GM20431 (cell line): ENCODE data around the gene GINS2.

ENCODE experiments used
- in situ Hi-C: fragments of 300-500 bp; cut with MseI, MboI; formaldehyde crosslinking; loops from one replicate; pipeline ENCODE4 v1.15.0; 2020; ENCODE audit warnings: low sequenced_read_pairs; ENCODE audit not compliant: unreplicated experiment

GINS2 gene

DNA sequence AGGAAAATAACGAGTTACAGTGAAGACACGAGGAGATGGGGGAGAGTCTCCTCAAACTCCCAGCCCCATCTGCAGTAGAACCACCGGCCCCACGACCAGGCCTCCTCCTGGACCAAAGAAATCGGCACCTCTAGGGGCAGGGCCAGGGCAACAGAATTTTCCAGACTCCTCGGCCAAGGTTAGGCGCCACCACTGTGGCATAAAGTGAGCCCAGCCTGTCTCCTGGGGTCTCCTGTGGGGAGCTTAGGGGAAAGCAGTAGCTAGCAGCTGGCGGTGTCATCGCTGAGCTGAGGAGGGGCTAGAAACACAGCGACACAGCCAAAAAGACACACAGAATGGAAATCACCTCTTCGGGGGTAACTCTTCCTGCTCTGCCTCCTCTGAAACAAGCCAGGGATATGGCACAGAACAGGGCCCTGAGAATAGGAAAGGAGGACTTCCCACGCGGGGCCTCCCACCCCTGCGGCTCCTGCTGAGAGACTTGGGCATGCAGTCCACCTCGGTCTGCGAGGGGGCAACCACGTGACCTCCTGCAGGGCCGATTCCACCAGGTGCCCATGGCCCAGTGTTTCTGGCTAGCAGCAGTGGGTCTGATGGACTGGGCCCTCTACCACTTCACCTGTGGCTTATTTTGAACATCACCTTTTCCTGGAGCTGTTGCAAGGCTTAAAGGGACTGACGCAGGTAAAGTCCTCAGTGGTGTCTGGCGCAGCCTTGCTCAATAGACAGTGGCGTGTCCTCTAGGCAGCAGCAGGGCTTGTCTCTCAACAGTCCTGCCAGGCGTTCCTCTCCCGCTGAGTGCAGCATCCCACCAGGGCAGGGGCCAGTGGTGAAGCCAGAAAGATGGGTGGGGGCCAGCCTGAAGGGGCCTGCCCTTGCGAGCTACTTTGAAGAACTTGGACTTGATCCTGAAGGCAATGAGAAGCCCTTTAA, 6.7 kb upstream of the GINS2 start:
- in situ Hi-C loops: no loop called here

DNA sequence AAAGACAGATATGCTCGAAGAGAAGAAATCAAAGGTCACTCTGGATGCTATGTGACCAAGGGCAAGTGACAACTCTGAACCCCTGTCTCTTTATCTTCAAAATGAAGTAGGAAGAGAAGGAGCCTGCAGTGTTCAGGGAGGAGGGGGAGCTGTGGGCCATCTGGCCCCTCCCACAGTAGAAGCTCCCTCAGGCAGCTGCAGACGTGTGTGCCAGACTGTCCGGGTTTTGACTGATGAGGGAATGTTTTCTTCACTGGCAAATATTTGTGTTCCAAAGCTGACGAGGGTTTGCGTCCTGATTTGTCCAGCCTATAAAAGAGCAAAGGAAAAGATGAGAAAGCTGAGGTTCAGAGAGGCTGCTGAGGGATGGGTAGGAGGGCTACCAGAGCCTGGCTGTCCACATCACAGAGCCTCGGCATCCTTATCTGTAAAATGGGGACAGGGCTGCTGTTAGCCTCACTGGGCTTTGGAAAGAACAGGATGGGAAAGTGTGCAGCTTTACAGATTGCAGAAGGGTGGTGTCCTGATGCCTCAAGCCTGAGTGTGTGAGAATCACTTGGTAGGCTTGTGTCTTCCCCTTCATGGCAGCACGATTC, 1.8 kb upstream of the GINS2 start:
- in situ Hi-C loops: no loop called here

DNA sequence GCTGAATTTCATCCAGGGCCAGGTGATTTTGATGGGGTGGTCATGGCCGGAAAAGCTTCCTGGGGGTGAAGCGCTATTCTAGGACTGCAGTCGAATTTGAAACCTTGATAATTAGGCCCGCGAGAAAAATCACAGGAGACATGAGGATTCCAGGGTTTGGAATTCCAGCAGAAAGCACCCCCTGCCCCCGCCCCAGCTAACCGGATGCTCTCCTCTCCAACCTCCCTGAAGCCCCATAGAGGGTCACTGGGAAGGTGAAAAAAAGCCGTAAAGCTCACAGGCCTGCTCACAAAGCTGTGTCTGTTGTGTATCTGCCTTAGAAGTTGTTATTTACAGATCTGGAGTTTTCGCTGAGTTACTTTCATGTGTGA, 1.2 kb upstream of the GINS2 start:
- in situ Hi-C loops: no loop called here

DNA sequence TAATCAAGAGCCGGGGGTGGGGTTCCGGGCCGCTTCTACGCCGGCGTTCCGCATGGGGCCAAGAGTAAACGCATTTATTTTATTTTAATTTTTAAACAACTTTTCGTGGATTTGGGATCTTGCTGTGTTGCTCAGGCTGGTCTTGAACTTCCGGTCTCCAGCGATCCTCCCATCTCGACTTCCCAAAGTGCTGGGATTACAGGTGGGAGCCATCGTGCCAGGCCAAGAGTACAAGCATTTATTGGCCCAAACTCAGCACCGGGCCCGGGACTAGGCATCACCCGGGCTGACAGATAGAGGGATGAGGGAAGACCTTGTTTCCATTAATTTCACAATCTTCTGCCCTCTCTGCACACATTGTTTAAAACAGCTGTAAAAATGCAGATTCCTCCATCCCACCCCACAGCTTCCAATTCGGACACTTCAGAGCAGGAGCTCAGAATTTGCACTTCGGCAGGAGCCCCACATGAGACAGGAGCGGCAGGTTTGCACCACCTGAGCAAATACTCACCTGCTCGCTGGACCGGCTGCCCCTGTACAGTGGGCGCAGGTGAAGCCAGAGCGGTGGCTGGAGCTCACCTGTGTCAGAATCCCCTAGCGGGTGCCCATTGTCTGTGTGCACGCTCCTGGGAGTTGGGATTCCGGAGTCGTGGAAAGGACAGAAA, 663 bp upstream of the GINS2 start:
- in situ Hi-C loops: no loop called here

DNA sequence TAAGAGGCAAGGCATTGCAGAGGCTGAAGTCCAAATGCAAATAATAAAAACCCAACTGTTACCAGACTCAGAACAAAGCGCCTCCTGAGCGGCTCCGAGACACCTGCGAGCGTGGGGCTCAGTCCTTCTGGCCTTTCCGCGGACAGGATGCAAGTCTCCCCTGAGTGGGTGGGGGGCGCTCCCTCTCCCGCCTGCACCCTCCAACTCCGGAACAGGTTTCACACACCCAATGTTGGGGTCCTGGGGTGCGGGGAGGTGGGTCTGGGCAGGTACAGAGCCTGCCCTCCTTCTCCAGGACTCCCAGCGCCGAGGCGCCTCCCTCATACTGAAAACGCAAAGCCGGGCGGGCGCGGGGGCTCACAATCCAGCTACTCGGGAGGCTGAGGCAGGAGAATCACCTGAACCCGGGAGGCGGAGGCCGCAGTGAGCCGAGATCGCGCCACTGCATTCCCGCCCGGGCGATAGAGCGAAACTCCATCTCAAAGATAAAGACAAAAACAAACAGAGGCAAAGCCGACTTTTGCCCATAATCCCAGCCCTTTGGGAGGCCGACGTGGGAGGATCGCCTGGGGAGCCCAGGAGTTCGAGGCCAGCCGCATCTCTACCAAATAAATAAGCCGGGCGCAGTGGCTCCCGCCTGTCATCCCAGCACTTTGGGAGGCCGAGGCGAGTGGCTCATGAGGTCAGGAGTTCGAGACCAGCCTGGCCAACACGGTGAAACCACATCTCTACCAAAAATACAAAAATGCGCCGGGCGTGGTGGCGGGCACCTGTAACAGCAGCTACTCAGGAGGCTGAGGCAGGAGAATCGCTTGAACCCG, 893 bp downstream of the GINS2 start:
- in situ Hi-C loops: no loop called here

DNA sequence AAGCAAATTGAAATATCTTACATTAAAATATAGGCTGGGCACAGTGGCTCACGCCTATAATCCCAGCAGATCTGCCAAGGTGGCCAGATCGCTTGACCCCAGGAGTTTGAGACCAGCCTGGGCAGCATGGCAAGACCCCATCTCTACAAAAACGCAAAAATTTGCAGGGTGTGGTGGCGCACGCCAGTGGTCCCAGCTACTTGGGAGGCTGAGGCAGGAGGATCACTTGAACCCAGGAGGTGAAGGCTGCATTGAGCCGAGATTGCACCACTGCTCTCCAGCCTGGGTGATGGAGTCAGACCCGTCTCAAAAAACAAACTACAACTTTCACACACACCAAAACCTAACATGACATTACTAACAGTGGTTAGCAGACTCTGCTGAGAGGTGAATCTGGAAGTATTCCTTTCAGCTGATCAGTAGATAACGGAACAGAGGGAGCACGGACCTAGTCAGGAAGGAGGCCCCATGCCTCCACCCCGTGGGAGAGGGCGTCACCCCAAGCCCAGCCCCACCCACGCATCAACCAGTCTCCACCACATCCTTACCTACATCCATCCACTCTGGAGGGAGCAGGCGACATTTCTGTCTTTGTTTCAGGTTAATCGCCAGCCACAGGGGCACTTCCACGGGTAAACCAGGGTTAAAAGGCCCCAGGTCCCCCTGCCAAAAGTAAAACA, 1.7 kb downstream of the GINS2 start:
- in situ Hi-C loops: no loop called here

DNA sequence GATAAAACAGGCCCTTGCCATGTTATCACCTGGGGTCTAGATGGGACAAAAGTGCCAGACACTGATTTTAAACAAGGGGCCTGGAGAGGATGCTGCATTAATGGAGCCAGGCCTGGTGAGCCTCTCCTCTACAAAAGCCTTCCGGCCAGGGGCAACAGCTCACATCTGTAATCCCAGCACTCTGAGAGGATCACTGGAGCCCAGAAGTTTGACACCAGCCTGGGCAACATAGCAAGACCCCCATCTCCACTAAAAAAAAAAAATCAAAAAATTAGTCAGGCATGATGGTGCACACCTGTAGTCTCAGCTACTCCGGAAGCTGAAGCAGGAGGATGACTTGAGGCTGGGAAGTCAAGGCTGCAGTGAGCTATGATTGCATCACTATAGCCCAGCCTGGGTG, 3.5 kb downstream of the GINS2 start:
- in situ Hi-C loops: no loop called here

DNA sequence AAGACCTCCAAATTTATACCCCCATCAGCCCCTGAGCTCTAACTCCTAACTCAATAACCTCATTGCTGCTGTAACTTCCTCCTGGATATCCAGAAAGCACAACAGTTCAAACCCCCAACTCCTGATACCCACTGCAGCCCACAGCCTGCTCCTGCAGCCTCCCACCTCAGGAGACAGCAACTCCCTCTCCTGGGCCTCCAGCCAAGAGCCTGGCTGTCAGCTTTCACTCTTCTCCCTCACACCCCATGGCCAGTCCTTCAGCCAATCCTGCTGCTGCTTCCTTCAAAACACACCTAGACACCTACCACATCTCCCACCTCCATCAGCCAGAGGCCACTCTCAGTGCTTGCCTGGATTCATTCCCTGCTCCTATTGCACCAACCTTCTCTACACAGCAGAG, 5.4 kb downstream of the GINS2 start:
- in situ Hi-C loops: no loop called here

DNA sequence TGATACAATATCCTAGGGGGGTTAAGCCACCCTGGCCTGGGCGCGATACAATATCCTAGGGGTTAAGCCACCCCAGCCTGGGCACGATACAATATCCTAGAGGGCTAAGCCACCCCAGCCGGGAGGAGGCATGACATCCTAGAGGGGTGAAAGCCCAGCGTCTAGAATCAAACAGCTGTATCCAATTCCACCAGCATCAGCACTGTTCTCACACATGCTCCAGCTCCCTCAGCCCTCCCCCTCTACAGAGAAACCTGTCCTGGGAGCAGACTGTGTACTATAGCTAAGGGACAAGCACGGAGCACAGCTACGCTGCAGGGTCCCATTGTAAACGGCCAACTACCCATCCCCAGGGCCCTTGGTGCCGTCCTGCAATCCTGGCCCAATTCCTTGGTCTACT, 6.2 kb downstream of the GINS2 start:
- in situ Hi-C loops: no loop called here

DNA sequence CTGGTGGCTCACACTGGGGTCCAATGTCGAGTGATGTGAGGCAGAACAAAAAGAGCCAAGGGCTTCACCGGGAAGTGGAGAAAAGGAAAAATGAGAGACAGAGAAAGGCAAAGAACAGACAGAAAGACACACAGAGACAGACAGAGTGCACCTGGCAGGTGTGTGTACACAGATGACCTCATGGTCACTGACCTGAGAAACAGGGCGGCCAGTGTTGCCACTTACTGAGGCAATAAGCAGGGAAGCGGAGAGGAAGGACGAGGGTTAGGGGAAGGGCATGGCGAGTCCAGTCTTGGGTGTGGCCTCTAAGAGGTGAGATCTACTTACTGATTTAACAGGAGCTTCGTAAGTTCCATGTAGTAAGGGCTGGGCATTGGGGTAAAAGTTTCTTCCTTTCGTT, 7.5 kb downstream of the GINS2 start:
- in situ Hi-C loops: no loop called here

DNA sequence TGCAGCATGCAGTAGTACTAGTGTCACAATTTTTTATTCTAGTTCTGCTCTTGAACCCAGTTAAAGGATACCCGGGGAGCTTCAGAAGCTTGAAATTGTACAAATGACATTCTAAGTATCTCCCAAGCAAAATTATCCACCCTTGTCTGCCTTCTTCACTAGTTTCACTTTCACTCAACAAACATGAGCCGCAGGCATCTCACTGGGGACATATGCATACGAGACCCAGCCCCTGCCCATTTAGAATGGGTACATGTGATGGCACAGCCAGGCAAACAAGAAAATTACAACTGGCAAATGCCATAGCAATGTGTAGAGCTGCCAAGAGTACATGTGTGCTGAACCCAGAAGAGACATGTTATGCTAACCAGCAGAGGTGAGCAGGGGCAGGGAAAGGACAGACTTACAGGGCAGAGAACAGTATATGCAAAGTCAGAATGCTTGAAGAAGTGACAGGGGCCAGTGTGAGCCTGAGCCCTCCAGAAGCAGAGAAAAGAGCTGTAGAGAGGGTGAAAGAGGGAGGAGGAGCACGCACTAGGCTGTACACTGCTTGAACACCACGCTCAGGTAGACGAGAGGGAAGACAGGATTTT, 8.3 kb downstream of the GINS2 start:
- in situ Hi-C loops: no loop called here

DNA sequence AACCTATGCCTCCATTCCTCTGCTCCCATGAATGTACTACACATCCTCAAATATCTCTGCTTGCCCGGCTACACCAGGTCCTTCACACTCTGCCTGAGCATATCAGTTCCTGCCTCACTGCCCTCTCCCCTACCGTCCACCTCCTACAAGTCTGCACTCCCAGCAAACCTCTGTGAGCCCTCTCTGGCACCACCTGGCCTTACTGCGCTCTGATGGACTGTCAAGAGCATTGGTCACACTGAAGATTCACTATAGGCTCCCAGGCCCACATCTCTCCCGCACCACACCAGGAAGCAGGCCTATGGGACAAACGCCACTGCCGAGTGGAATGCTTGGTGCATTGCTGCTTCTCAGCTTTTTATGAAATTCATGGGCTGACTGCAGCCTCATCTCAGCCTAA, 8.9 kb downstream of the GINS2 start:
- in situ Hi-C loops: no loop called here

DNA sequence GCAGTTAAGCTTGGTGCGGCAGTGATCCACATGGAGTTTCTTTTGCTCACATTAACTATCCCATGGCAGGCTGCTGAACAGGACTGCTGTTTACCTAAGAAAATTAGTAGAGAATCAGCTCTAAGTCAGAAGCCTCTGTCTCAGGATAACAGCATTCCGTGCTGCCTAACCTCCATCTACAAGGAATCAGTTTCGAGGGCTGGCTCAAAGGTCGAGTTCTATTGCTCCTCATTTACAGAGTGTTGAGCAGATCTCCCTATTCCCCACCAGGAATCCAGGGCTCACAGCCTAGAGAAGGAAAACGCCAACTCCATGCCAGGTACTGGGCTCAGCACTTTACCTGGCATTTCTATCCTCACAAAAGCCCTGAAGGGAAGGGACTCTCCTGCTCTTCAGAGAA, 9.9 kb downstream of the GINS2 start:
- in situ Hi-C loops: no loop called here

DNA sequence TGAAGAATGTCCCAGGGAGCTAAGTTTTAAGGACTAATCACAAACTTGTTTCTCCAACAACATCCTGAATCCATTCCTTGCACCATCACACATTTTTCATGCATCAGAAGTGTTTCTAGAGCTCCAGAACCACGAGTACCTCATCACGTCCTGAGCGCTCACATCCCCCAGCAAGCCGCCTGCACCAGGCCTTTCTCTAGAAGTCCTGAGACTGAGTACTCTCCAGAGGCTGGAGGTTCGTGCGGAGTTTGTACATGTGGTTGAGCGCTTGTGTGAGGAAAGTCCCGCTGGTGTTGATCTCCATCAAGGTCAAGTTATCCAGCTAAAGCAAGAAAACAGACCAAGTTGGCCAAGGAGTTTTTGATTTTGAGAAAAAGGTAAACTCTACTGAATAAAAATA, 10.7 kb downstream of the GINS2 start:
- in situ Hi-C loops: no loop called here

DNA sequence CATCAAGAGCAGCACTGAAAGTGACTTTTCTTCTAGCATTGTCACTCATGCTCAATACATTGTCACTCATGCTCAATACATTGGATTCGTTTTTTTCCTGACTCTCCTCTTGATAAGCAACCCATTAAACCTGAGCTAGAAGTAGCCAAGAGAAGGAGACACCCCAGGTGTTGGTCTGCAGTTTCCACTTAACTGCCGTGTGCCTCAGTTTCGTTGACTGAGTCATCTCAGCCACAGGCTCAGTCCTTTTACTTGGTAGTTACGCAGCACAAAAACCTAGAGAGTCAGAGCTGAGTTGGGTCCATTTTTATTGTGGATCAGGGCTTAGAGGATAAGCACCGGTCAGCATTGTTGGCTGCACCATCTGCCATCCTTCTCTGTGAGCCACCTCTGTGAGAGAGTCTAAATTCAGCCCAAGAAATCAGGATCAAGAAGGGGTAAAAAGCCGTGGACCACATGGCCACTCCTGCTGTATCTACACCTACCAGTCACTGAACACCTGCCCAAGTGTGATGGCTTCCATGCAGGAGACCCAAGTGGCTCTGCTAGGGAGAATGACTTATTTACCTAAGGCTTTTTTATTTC, 11.3 kb downstream of the GINS2 start:
- in situ Hi-C loops: no loop called here

DNA sequence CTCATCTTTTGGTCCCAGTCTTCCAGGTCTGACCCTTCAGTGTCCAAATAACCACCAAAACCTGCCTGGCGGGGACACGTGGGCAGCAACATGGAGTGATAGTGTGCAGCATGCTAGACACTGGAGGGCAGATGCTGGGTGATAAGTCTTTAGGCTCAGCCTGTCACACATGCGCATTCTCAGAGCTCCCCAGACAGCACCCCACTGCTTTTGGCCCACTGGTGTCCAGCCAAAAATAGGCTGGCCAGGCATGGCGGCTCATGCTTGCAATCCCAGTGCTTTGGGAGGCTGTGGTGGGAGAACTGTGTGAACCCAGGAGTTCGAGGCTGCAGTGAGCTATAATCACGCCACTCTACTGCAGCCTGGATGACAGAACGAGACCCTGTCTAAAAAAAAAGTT, 12.3 kb downstream of the GINS2 start:
- in situ Hi-C loops: no loop called here

DNA sequence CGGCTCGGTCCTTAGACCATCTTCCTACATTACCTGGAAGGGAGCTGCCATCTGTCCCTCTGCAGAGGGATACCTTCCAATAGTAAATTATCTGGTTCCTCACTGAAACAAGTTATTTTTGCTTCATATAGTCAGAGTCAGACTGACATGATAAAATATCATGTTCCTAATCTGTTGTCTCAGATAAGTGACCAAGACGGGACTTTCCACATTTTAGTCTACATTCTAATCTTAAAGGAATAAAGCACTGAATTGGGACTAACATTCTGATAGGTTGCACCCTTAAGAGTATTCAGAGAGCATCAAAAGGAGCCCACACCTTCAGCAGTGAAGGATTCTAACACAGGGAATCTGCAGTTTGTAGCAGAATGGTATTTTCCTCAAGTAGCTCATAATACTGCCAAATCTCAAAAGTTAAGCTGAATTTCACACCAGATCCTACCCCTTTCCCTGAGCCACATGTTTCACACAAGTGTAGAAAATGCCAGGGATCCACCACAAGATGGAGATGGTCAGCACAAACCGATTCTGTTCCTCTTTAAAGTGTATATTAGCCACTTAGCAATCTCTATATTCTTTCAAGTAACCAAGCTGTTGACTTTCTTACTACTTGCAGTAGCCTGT, 13.4 kb downstream of the GINS2 start:
- in situ Hi-C loops: no loop called here

DNA sequence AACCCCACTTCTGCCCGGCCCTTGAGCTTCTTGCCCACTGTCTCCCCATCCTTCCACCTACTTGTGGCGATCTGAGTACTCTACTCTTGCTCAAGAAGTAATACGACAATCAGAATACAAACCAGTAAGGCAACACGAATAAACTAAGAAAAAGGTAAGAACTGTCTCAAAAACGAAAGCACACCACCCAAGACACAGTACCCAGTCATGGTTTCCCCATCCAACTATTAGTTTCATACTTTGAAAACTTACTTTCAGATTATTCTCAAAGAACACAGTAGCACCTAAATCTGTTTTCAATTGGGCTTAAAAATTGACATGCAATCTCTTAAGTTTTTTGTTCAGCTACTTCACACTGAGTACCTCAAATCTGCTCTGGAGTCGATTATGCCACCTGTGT, 13.9 kb downstream of the GINS2 start:
- in situ Hi-C loops: no loop called here

DNA sequence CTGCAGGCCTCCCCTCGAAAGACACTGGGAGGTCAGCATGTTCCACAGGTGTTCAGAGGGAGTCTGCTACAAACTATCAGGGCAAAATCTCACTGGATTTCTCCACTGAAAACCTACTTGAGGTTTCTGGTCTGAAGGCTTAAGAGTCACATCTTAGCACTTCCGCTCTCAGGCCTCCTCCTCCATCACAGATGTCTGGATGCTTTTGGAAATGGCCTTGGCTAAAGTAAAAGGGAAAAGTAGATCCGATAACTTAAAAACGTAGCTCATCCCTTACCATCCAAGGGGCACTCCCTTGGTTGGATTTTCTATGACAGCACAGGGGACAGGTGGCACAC, 14.4 kb downstream of the GINS2 start:
- in situ Hi-C loops: no loop called here
